ENCODE data around the gene P3H1.
"Not testable (repeated sequence)": the region's sequence is repeated elsewhere in the genome, so short reads cannot be mapped to it uniquely, and the experiment has no call there.

DNA sequence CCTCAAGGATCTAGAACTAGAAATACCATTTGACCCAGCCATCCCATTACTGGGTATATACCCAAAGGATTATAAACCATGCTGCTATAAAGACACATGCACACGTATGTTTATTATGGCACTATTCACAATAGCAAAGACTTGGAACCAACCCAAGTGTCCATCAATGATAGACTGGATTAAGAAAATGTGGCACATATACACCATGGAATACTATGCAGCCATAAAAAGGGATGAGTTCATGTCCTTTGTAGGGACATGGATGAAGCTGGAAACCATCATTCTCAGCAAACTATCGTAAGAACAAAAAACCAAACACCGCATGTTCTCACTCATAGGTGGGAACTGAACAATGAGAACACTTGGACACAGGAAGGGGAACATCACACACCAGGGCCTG, 48.0 kb upstream of the P3H1 start:
- TF ChIP-seq, protein P1, sequence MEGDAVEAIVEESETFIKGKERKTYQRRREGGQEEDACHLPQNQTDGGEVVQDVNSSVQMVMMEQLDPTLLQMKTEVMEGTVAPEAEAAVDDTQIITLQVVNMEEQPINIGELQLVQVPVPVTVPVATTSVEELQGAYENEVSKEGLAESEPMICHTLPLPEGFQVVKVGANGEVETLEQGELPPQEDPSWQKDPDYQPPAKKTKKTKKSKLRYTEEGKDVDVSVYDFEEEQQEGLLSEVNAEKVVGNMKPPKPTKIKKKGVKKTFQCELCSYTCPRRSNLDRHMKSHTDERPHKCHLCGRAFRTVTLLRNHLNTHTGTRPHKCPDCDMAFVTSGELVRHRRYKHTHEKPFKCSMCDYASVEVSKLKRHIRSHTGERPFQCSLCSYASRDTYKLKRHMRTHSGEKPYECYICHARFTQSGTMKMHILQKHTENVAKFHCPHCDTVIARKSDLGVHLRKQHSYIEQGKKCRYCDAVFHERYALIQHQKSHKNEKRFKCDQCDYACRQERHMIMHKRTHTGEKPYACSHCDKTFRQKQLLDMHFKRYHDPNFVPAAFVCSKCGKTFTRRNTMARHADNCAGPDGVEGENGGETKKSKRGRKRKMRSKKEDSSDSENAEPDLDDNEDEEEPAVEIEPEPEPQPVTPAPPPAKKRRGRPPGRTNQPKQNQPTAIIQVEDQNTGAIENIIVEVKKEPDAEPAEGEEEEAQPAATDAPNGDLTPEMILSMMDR (IDR thresholded peaks at IDR 0.05): not testable (repeated sequence)
- not testable (repeated sequence) for TF ChIP-seq POLR2A (IDR thresholded peaks at IDR 0.05)
